Measurements from ENCODE around the gene ACTL6B.
A peak's percentile ranks its signal among the peaks of the same experiment; 100 is the strongest.

Gene ACTL6B

GRCh38 chr7:100627238-100627549 lies 29.1 kb downstream of the ACTL6B start:
- no peak for DNase-seq (ENCODE audit: low read depth)

GRCh38 chr7:100626530-100627237 lies 29.6 kb downstream of the ACTL6B start:
- DNase-seq (ENCODE audit: low read depth): peak; percentile 86

- DNase-seq (ENCODE audit: low read depth): no peak
Observed at GRCh38 chr7:100626055-100626454, 30.2 kb downstream of the ACTL6B start.

- DNase-seq (ENCODE audit: low read depth): no peak
Observed at GRCh38 chr7:100623951-100624824, 32.1 kb downstream of the ACTL6B start.

DNA sequence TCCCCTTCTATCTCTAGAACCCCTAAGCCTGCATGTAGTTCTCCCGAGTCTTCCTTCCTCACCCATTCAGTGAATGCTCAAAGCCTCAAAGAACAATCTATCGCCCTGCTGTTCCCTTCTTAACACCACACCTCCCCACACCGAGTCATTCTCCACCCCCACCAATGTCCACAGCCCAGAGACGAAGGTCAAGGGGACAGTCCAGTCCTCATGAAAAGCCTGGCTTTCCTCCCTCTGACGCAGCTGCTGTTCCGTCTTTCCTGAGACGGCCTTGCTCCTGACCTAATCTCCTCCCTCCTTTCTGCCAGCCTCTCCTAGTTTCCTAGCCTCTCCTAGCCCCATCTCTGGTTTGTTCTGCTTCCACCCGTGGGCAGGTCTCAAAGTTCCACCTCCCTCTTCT lies 34.7 kb downstream of the ACTL6B start:
- no peak for DNase-seq (ENCODE audit: low read depth)

DNA sequence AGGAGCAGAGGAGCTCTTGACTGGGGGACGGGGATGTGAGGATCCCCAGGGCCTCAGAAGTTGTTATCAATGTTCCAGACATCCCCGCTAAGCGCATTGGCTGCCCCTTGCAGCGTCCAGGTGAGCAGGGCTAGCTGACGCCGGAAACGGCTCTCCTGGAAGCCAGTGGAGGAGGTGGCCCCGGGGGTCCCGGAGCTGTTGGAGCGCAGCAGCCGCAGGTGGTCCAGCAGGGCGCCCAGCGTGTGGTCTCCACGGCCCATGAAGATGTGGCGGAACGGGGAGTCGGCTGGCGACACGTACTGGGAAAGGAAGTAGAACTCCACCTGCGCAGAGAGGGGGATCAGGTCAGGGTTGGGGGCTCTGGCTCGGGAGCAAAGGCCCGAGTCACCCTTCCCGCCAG lies 35.4 kb downstream of the ACTL6B start:
- DNase-seq (ENCODE audit: low read depth): no peak

- DNase-seq (ENCODE audit: low read depth): no peak
Observed at GRCh38 chr7:100620239-100620638, 36.0 kb downstream of the ACTL6B start.

- peak; percentile 38 for DNase-seq (ENCODE audit: low read depth)
Observed at GRCh38 chr7:100614308-100614861, 41.9 kb downstream of the ACTL6B start.

- no peak for DNase-seq (ENCODE audit: low read depth)
Observed at GRCh38 chr7:100613412-100614175, 42.7 kb downstream of the ACTL6B start.

DNA sequence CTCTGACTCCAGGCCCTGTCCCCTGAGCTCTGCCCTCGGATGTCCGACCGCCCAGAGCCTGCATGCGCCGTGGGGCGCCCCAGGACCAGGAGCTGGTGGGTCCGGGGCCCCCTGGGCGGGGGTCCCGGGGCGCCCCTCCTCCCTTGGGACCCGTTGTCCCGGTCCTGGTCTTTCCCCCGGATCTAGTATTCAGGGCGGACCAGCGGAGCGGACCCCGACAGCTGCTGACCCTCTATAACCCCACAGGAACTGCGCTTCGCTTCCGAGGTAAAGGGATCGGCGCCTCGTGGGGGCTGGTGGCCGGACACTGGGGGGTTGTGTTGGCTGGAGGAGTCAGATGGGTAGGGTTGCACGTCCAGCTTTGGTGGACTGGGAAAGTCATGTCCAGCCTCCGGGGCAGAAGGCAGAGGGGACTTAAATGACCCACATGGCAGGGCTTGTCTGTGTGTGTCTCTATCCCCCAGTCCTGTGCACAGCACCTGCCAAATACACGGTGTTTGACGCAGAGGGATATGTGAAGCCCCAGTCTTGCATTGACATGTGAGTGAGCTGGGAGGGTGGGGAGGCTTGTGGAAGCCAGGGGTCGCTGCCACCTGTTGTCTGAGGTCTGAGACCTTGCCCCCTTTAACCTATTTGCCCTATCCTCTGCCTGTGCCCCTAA lies 43.4 kb downstream of the ACTL6B start:
- DNase-seq (ENCODE audit: low read depth): peak; percentile 15

- peak; percentile 99 for DNase-seq (ENCODE audit: low read depth)
Observed at GRCh38 chr7:100611983-100612729, 44.1 kb downstream of the ACTL6B start, which contains the start of gene MOSPD3. TSS of gene MOSPD3 (plus strand) at chr7:100612540. CDS start at chr7:100612792, 252 bp downstream.

DNA sequence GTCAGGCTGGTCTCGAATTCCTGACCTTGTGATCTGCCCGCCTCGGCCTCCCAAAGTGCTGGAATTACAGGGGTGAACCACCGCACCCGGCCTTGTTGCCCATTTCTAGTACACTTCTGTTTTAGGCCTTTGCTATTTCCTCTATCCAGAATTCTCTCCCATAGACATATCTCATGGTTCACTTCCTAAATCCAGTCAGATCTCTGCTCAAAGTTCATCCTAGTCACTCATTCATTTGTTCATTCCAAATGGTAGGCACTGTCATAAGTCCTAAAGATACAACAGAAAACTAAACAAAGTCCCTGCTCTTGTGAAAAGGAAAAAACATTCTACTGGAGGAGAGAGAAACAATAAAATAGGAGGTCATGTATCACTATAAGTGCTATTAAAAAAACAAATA lies 46.3 kb downstream of the ACTL6B start:
- DNase-seq (ENCODE audit: low read depth): no peak

GRCh38 chr7:100607111-100607510 lies 49.1 kb downstream of the ACTL6B start:
- DNase-seq (ENCODE audit: low read depth): peak; percentile 70

- no peak for DNase-seq (ENCODE audit: low read depth)
Observed at GRCh38 chr7:100606313-100606712, 49.9 kb downstream of the ACTL6B start.

DNA sequence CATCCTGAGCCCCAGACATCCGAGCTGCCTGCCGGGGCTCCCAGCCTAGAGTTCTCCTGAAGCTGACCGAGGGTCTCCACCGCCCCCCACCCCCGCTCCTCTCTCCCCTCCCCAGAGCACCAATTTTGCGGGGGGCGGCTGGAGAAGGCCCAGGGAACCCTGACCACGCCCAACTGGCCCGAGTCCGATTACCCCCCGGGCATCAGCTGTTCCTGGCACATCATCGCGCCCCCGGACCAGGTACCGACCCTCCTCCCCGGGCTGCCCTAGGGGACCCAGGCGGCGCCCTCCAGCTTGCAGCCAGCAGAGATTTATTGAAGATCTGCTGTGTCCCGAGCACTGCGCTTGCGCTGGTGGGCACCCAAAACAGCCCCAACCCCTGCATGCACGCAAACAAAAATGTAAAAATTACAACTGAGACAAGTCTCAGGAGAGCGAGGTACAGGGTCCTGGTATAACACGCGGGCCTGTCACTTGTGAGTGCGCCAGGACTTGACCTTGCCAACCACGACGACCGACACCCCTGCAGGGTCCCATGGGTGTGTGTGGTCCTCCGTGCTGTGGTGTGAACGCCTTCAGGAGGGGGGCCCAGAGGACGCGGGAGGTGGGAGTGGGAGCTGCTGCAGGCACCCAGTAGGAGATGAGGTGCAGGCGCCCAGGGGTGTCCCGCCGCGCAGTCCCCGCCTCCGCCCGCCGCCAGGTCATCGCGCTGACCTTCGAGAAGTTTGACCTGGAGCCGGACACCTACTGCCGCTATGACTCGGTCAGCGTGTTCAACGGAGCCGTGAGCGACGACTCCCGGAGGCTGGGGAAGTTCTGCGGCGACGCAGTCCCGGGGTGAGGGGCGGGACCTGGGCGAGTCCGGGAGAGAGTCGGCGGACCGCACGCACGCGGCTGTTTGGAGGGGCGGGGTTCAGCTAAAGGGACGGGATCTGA lies 51.0 kb downstream of the ACTL6B start:
- no peak for DNase-seq (ENCODE audit: low read depth)

DNA sequence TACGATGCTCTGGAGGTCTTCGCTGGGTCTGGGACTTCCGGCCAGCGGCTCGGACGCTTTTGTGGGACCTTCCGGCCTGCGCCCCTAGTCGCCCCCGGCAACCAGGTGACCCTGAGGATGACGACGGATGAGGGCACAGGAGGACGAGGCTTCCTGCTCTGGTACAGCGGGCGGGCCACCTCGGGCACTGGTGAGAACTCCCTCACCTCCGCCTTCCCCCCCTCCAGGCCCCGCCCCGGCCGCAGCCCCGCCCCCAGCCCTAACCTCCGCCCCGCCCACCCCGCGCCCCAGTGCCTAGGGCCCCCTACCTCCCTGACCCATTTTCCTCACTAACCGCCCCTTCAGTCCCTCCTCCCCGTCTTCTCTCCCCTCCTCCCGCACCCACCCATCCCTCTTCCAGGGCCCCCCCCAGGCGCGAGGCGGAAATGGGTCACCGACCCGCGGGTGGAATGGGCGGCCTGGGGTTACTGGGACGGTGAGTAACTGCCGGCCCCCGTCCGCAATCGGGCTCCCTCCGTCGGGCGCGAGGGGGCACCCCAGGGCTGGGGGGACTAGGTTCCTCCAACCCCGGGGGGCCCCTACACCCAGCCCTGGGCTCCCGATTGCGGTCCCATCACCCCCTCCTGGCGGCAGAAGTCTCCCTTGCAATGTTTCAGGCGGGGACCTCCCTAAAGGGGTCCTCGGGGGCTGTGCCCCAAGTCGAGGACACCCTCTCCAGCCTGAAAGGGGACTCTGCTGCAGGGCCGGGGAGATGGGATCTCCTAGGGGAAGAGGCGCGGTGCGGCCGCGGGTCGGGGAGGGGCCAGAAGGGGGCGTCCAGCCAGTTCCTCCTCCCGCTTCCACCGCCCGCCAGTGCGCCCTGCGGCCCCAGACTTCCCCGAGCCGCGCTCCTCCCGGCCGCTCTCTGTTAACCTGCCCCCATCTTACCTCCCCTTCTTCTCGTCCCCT lies 51.9 kb downstream of the ACTL6B start:
- DNase-seq (ENCODE audit: low read depth): peak; percentile 87

GRCh38 chr7:100603726-100604027 lies 52.6 kb downstream of the ACTL6B start:
- peak; percentile 60 for DNase-seq (ENCODE audit: low read depth)

DNA sequence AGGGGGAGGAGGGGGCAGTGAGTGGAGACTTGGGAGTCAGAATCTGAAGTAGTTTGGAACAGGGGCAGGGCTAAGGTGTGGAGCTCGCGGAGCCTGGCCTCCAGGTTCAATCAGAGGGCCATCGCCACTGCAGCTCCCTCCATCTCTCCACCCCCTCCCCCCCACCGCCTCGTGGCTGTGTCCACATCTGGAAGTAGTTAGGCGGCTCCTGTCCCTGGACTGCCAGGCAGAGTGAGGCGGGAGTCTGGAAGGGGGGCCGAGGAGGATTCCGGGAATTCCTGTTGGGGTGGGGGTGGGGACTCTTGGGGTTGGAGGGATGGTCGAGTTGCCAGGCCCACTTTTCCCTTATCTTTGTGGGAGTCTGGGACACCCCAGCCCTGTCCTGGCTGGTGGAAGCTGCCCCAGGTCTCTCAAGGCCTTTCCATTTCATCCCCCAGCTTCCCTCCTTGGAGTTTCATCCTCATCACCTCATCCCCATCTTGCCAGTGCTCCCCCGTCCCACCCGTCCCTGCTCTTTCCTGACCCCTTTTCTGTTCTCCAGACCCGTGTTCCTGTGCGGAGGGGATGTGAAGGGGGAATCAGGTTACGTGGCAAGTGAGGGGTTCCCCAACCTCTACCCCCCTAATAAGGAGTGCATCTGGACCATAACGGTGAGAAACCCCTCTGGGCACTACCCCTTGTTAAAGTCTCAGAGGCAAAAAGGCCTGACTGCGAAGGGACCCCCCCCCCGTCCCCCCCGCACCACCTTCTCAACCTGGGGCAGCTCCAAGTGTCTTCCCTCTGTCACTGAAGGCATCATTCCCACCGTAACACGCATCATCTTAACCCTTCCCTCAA lies 53.1 kb downstream of the ACTL6B start:
- DNase-seq (ENCODE audit: low read depth): peak; percentile 73
